Sigmoid colon (tissue), 4 donors: ENCODE measurements around the gene LTF.

Experiments
- CTCF ChIP-seq, 4 experiments: fragments of 450-650 bp in 3 of 4; fragments of 200-600 bp in 1 of 4; IDR thresholded peaks; one replicate each; pipeline ENCODE4 v1.5.1; 2016 to 2019; ENCODE audit warnings: antibody characterized with exemption in 4 of 4, mild to moderate bottlenecking in 3 of 4, moderate library complexity in 2 of 4
- POLR2AphosphoS5 ChIP-seq, 4 donors: sonication (generic); formaldehyde crosslinking; IDR thresholded peaks; one replicate each; pipeline ENCODE4 v1.6.1; 2017; ENCODE audit warnings: antibody characterized with exemption in 4 of 4

- TF ChIP-seq CTCF (IDR thresholded peaks at IDR 0.05) (no peak), POLR2AphosphoS5 (IDR thresholded peaks at IDR 0.05) (no peak)
Measured at GRCh38 chr3:46423588-46423987, 41.1 kb downstream of the LTF start.
